ENCODE results near the gene EHD4.

DNA sequence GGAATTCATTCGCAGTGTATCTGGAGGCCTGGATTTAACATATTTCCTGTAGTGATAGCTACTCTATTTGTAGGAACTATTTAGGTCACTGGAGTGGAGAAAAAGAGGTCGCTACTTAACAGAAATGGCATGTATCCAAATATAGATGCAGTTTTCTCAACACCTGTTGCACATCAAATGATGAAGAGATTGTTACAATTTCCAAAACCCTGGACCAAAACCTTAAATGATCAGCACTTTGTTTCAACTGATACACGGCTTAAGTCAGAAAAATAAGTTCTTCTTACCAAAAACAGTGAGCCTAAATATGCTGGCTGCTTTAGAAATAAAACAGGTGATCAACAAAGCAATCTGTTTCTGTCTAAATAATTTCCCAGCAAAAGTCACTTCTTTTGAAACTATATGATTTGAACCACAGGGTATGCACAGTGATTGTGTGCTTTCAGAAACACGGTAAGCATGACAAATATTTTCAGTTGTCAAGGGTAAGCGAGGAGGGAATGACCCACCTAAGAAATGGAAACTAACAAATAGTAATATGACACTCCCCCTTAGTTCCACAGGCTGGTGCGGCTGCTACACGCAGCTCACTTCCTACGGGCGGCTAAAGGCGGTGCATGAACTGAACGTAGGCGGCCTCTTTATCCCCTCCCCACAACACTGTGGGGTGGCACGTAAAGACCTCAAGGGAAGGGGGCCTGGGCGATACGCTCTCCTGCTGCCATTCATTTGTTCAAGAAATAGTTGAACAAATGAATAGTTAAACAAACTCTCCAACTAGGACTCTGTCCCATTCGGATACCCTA, 1.1 kb downstream of the EHD4 start:
- TF ChIP-seq JUN (IDR thresholded peaks at IDR 0.05) (no peak), POLR2A (IDR thresholded peaks at IDR 0.05; ENCODE audit: low read length) (no peak), MYC (IDR thresholded peaks at IDR 0.05; ENCODE audit: borderline replicate concordance, low read length) (no peak), NR3C1 (IDR thresholded peaks at IDR 0.05) (no peak), CEBPB (IDR thresholded peaks at IDR 0.05) (no peak), NFE2L2 (conservative IDR thresholded peaks at IDR 0.05; ENCODE audit: low read length) (no peak), MAZ (IDR thresholded peaks at IDR 0.05; ENCODE audit: borderline replicate concordance, low read depth, low read length) (no peak)
- TF ChIP-seq, protein P1, sequence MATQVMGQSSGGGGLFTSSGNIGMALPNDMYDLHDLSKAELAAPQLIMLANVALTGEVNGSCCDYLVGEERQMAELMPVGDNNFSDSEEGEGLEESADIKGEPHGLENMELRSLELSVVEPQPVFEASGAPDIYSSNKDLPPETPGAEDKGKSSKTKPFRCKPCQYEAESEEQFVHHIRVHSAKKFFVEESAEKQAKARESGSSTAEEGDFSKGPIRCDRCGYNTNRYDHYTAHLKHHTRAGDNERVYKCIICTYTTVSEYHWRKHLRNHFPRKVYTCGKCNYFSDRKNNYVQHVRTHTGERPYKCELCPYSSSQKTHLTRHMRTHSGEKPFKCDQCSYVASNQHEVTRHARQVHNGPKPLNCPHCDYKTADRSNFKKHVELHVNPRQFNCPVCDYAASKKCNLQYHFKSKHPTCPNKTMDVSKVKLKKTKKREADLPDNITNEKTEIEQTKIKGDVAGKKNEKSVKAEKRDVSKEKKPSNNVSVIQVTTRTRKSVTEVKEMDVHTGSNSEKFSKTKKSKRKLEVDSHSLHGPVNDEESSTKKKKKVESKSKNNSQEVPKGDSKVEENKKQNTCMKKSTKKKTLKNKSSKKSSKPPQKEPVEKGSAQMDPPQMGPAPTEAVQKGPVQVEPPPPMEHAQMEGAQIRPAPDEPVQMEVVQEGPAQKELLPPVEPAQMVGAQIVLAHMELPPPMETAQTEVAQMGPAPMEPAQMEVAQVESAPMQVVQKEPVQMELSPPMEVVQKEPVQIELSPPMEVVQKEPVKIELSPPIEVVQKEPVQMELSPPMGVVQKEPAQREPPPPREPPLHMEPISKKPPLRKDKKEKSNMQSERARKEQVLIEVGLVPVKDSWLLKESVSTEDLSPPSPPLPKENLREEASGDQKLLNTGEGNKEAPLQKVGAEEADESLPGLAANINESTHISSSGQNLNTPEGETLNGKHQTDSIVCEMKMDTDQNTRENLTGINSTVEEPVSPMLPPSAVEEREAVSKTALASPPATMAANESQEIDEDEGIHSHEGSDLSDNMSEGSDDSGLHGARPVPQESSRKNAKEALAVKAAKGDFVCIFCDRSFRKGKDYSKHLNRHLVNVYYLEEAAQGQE (IDR thresholded peaks at IDR 0.05), result no peak
- TF ChIP-seq, protein P2, sequence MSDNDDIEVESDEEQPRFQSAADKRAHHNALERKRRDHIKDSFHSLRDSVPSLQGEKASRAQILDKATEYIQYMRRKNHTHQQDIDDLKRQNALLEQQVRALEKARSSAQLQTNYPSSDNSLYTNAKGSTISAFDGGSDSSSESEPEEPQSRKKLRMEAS (IDR thresholded peaks at IDR 0.05), result no peak
- TF ChIP-seq, protein P3, sequence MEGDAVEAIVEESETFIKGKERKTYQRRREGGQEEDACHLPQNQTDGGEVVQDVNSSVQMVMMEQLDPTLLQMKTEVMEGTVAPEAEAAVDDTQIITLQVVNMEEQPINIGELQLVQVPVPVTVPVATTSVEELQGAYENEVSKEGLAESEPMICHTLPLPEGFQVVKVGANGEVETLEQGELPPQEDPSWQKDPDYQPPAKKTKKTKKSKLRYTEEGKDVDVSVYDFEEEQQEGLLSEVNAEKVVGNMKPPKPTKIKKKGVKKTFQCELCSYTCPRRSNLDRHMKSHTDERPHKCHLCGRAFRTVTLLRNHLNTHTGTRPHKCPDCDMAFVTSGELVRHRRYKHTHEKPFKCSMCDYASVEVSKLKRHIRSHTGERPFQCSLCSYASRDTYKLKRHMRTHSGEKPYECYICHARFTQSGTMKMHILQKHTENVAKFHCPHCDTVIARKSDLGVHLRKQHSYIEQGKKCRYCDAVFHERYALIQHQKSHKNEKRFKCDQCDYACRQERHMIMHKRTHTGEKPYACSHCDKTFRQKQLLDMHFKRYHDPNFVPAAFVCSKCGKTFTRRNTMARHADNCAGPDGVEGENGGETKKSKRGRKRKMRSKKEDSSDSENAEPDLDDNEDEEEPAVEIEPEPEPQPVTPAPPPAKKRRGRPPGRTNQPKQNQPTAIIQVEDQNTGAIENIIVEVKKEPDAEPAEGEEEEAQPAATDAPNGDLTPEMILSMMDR (IDR thresholded peaks at IDR 0.05), result no peak

Measured in A549 (cell line).